CD4-positive, alpha-beta T cell (primary cell): ENCODE measurements around the gene PPP1R14B. TPM values are rescaled to one million over a fixed set of nuclear protein-coding genes. Genes with fewer than 3 reads are reported as not detected.

Experiments
- ATAC-seq: fragments of 200-7000 bp; cut with Tn5 transposase; one replicate; pipeline ENCODE4 v1.10.0; 2022; ENCODE audit warnings: mild to moderate bottlenecking; ENCODE audit not compliant: poor library complexity
- CTCF ChIA-PET: fragments of 350-600 bp; sonication (Branson Sonifier 250); formaldehyde crosslinking; loops from one replicate; lab custom pipeline; 2021; ENCODE audit warnings: antibody characterized with exemption, inconsistent platforms; lab: Charles Lee
- POLR2A ChIA-PET: fragments of 350-600 bp; sonication (Branson Sonifier 250); formaldehyde crosslinking; loops from one replicate; lab custom pipeline; 2021; ENCODE audit warnings: antibody characterized with exemption, inconsistent platforms; lab: Charles Lee
- DNase-seq, 14 experiments: peaks; one replicate each; pipeline ENCODE4 v3.0.0-alpha.2; 2013 to 2020; ENCODE audit warnings: mixed read lengths in 2 of 14
- H3K27ac ChIP-seq, 2 donors: one replicate each; pipeline versions ENCODE4 v1.5.1 to v1.7.0; 2013; ENCODE audit warnings: low read length in 2 of 2, low read depth in 1 of 2, mild to moderate bottlenecking in 1 of 2
- H3K27me3 ChIP-seq, 2 experiments: 1 replicate in 1 of 2; 2 replicates in 1 of 2; pipeline versions ENCODE4 v1.6.1 to v1.7.0; 2013; ENCODE audit warnings: low read length in 2 of 2, control low read depth in 1 of 2, mild to moderate bottlenecking in 1 of 2, moderate library complexity in 1 of 2; ENCODE audit not compliant: insufficient read depth in 2 of 2, control insufficient read depth in 1 of 2
- H3K36me3 ChIP-seq: one replicate; pipeline ENCODE4 v1.6.1; 2013; ENCODE audit warnings: low read length, control low read depth; ENCODE audit not compliant: insufficient read depth
- H3K4me1 ChIP-seq: one replicate; pipeline ENCODE4 v1.6.1; 2013; ENCODE audit warnings: low read length, control low read depth; ENCODE audit not compliant: insufficient read depth
- H3K4me3 ChIP-seq: one replicate; pipeline ENCODE4 v1.5.1; 2013; ENCODE audit warnings: mild to moderate bottlenecking, low read length, moderate library complexity
- H3K9me3 ChIP-seq, 2 experiments: 1 replicate in 1 of 2; 2 replicates in 1 of 2; pipeline versions ENCODE4 v1.6.1 to v1.7.0; 2013; ENCODE audit warnings: low read length in 2 of 2, mild to moderate bottlenecking in 2 of 2, control low read depth in 1 of 2, moderate library complexity in 1 of 2; ENCODE audit not compliant: control insufficient read depth in 1 of 2, insufficient read depth in 1 of 2
- H3K27ac Mint-ChIP-seq: one replicate; pipeline ENCODE4 v1.8.0; 2020; ENCODE audit warnings: mixed read lengths
- H3K27me3 Mint-ChIP-seq: one replicate; pipeline ENCODE4 v1.8.0; 2021; ENCODE audit warnings: mixed read lengths
- H3K36me3 Mint-ChIP-seq: one replicate; pipeline ENCODE4 v1.8.0; 2021; ENCODE audit warnings: low read depth, mixed read lengths
- H3K4me1 Mint-ChIP-seq: one replicate; pipeline ENCODE4 v1.8.0; 2021; ENCODE audit warnings: low read depth, mixed read lengths
- H3K4me3 Mint-ChIP-seq: one replicate; pipeline ENCODE4 v1.8.0; 2020; ENCODE audit warnings: mild to moderate bottlenecking, mixed read lengths
- H3K9me3 Mint-ChIP-seq: one replicate; pipeline ENCODE4 v1.8.0; 2020; ENCODE audit warnings: mixed read lengths
- intact Hi-C, 2 experiments: fragments of 100-400 bp; cut with DNase I in 1 of 2; cut with micrococcal nuclease in 1 of 2; formaldehyde crosslinking; loops; one replicate each; pipeline versions ENCODE4 v1.15.1 to v1.9.0; 2023 to 2025; cut with DNase I, micrococcal nuclease
- total RNA-seq, 174 experiments: library from RNA in 2 of 174; stranded (reverse) in 2 of 174; gene quantifications; one replicate each; pipeline ENCODE4 v1.2.3 and lab custom pipeline; 2021 to 2026
- TF ChIP-seq, protein P1 (sequence below): fragments of 200-600 bp; IDR thresholded peaks from one replicate; pipeline ENCODE4 v1.8.0; 2022; ENCODE audit warnings: antibody characterized with exemption, mild to moderate bottlenecking

The PPP1R14B gene
- total RNA-seq, 2 experiments from 2014 or later: 17.1 to 21.0 TPM

DNA sequence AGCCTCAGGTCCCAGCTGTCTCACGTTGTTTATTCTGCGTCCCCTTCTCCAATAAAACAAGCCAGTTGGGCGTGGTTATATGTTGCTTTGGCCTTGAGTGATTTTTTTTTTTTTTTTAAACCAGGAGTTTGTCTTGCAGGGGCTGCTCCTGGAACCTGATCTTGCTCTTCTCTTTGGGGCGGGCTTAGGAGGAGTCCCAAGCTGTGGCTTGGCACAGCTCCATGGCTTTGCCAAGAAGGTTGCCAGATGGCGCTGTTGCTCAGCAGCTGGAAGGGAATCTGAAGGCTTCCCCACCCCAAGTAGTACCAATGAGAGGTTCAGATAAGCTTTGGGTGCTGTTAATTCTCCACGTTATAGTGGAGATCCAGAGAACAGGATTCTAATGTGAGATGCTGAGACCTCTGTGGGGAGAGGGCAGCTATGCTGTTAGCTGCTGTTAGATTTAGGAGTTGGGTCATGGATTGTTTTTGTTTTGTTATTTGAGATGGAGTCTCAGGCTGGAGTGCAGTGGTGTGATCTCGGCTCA lies 42.2 kb downstream of the PPP1R14B start:
- DNase-seq (peak; percentile 77 to 95 (median 84)), ATAC-seq (peak; percentile 63)
- Histone ChIP-seq H3K4me3 (no peak overlapping the region), H3K36me3 (peaks cover 58% of the 10 kb centered on the region), H3K27me3 (no peaks in the 10 kb centered on the region), H3K4me1 (peaks cover 50% of the 10 kb centered on the region), H3K9me3 (no peaks in the 10 kb centered on the region), H3K27ac (no peak overlapping the region)
- Mint-ChIP-seq H3K36me3 (peaks cover 84% of the 10 kb centered on the region), H3K27ac (peak overlapping the region; percentile 78), H3K9me3 (no peaks in the 10 kb centered on the region), H3K4me3 (peak overlapping the region; percentile 93), H3K27me3 (no peaks in the 10 kb centered on the region), H3K4me1 (peaks cover 49% of the 10 kb centered on the region)
- ChIA-PET CTCF (interaction anchor here (0.6 to 5.4 kb wide), 31 partner anchors 9 to 204 kb away, joined by 3 to 123 read pairs (median 5); partner anchors contain the start of genes BAD, CATSPERZ, ESRRA and FKBP2), POLR2A (interaction anchor here (0.7 to 7.1 kb wide), 17 partner anchors 10 to 113 kb away, joined by 3 to 116 read pairs (median 12); partner anchors contain the start of genes BAD, CATSPERZ, DNAJC4 and ESRRA)
- TF ChIP-seq, protein P1, sequence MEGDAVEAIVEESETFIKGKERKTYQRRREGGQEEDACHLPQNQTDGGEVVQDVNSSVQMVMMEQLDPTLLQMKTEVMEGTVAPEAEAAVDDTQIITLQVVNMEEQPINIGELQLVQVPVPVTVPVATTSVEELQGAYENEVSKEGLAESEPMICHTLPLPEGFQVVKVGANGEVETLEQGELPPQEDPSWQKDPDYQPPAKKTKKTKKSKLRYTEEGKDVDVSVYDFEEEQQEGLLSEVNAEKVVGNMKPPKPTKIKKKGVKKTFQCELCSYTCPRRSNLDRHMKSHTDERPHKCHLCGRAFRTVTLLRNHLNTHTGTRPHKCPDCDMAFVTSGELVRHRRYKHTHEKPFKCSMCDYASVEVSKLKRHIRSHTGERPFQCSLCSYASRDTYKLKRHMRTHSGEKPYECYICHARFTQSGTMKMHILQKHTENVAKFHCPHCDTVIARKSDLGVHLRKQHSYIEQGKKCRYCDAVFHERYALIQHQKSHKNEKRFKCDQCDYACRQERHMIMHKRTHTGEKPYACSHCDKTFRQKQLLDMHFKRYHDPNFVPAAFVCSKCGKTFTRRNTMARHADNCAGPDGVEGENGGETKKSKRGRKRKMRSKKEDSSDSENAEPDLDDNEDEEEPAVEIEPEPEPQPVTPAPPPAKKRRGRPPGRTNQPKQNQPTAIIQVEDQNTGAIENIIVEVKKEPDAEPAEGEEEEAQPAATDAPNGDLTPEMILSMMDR: peak; percentile 69
- intact Hi-C loops: loop anchor here (1.0 to 5.0 kb wide), 6 partner anchors 18 to 448 kb away; partner anchors contain the start of genes STIP1 (in 2 of the 2) and PLCB3 (in 1 of the 2)

DNA sequence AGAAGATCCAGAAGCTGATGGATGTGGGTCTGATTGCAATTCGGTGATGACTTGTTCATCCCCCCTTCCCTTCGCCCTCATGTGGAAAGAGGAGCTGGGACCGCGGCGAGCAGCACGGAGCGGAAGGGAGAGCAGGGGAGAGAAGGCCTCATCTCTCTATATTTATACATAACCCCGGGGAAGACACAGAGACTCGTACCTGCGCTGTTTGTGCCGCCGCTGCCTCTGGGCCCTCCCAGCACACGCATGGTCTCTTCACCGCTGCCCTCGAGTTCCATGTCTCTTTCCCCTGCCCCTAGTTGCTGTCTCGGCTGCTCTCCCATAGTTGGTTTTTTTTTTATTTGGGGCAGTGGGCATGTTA lies 42.7 kb downstream of the PPP1R14B start:
- no peak overlapping the region for H3K4me3 ChIP-seq
- no peaks in the 10 kb centered on the region for H3K27me3 Mint-ChIP-seq
- peaks cover 53% of the 10 kb centered on the region for H3K36me3 ChIP-seq
- intact Hi-C loops: loop anchor here (1.0 to 5.0 kb wide), 6 partner anchors 17 to 448 kb away; partner anchors contain the start of genes STIP1 (in 2 of the 2) and PLCB3 (in 1 of the 2)
- ATAC-seq (no peak), DNase-seq (peak in 1 of 14 experiments; percentile 26)
- H3K27me3 ChIP-seq: no peaks in the 10 kb centered on the region
- H3K9me3 Mint-ChIP-seq: no peaks in the 10 kb centered on the region
- H3K27ac ChIP-seq: no peak overlapping the region
- TF ChIP-seq, protein P1: no peak
- peaks cover 80% of the 10 kb centered on the region for H3K36me3 Mint-ChIP-seq
- H3K27ac Mint-ChIP-seq: peak overlapping the region; percentile 78
- ChIA-PET CTCF (interaction anchor here (0.6 to 5.4 kb wide), 29 partner anchors 9 to 204 kb away, joined by 3 to 123 read pairs (median 5); partner anchors contain the start of genes BAD, CATSPERZ, ESRRA and FKBP2), POLR2A (interaction anchor here (0.7 to 7.1 kb wide), 16 partner anchors 11 to 113 kb away, joined by 3 to 116 read pairs (median 20); partner anchors contain the start of genes BAD, CATSPERZ, DNAJC4 and ESRRA)
- H3K4me1 Mint-ChIP-seq: peaks cover 48% of the 10 kb centered on the region
- peaks cover 45% of the 10 kb centered on the region for H3K4me1 ChIP-seq
- no peaks in the 10 kb centered on the region for H3K9me3 ChIP-seq
- H3K4me3 Mint-ChIP-seq: no peak overlapping the region

DNA sequence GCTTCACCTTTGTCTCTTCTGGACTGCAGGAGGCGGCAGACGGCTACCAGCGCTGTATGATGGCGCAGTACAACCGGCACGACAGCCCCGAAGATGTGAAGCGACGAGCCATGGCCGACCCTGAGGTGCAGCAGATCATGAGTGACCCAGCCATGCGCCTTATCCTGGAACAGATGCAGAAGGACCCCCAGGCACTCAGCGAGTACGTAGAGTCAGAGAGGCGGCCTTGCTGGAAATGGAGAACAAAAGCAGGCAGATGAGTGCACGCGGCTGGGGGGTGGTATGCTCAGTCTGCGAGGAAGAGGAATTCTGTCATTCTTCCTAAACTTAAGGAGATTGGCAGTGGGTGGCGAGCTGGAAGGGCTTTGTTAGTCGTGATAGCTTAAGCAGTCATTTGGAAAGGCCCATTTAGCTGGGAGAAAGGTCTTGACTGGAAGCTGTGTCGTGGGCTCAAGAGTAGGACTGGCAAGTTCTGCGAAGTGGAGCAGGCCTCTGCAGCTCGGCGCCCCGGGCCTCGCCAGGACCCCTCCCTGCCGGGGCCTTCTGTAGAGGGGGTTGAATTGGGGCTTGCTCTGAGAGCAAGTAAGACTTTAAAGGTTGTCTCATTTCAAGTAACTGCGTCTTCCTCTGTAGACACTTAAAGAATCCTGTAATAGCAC lies 43.2 kb downstream of the PPP1R14B start:
- Mint-ChIP-seq H3K4me3 (peak overlapping the region; percentile 31), H3K27ac (no peak overlapping the region), H3K36me3 (peaks cover 78% of the 10 kb centered on the region), H3K27me3 (no peaks in the 10 kb centered on the region), H3K9me3 (no peaks in the 10 kb centered on the region), H3K4me1 (peaks cover 42% of the 10 kb centered on the region)
- intact Hi-C loops: loop anchor here (1.0 to 5.0 kb wide), 6 partner anchors 17 to 449 kb away; partner anchors contain the start of genes STIP1 (in 2 of the 2) and PLCB3 (in 1 of the 2)
- ChIA-PET POLR2A (interaction anchor here (1.2 to 7.1 kb wide), 5 partner anchors 21 to 81 kb away, joined by 3 to 116 read pairs (median 12); partner anchors contain the start of genes BAD, FKBP2, GPR137 and NUDT22), CTCF (interaction anchor here (1.2 to 5.4 kb wide), 11 partner anchors 14 to 203 kb away, joined by 3 to 123 read pairs (median 9); partner anchors contain the start of genes CATSPERZ, ESRRA, FKBP2 and NUDT22)
- TF ChIP-seq, protein P1: no peak
- H3K4me1 ChIP-seq: peaks cover 40% of the 10 kb centered on the region
- peaks cover 53% of the 10 kb centered on the region for H3K36me3 ChIP-seq
- ATAC-seq (no peak), DNase-seq (no peak)
- H3K27ac ChIP-seq: no peak overlapping the region
- no peaks in the 10 kb centered on the region for H3K27me3 ChIP-seq
- no peak overlapping the region for H3K4me3 ChIP-seq
- no peaks in the 10 kb centered on the region for H3K9me3 ChIP-seq
